HepG2 (cell line): Measurements from ENCODE around the gene IL1RAP. TPM values are rescaled to one million over a fixed set of nuclear protein-coding genes. Genes with fewer than 3 reads are reported as not detected.

Source experiments
- ATAC-seq: fragments of 200-7000 bp; cut with Tn5 transposase; 3 replicates; pipeline ENCODE4 v1.9.1; 2020; ENCODE audit warnings: mild to moderate bottlenecking, moderate library complexity
- BruUV-seq: library from RNA; stranded (reverse); fragments of 400-500 nt; replicated peaks from 2 replicates; lab custom pipeline; 2021; lab: Mats Ljungman, UMichigan
- CTCF ChIA-PET: fragments of 300-600 bp; formaldehyde crosslinking; extraction: SDS; loops from one replicate; lab custom pipeline; 2021; ENCODE audit warnings: low total read pairs, inconsistent platforms, low intra/inter-chr PET ratio; lab: Yijun Ruan, JAX
- POLR2A ChIA-PET: fragments of 350-600 bp; sonication (Branson Sonifier 250); formaldehyde crosslinking; loops from one replicate; lab custom pipeline; 2020; ENCODE audit warnings: antibody characterized with exemption, inconsistent platforms; lab: Yijun Ruan, JAX
- DNase-seq: peaks from one replicate; pipeline ENCODE4 v3.0.0-alpha.2; 2015; ENCODE audit warnings: low spot score
- FAIRE-seq: peaks from 3 replicates; lab custom pipeline; 2011; peaks lifted over from hg19 to GRCh38; lab: Jason Lieb, UNC
- H2AFZ ChIP-seq: one replicate; pipeline ENCODE4 v1.6.1; 2011; ENCODE audit warnings: low read length, inconsistent platforms
- H3K27ac ChIP-seq: fragments of 300-600 bp; 3 replicates; pipeline ENCODE4 v1.8.0; 2011; ENCODE audit warnings: mixed run types, mild to moderate bottlenecking, mixed read lengths, low read length, inconsistent platforms; ENCODE audit not compliant: insufficient read depth; ENCODE audit errors: extremely low read length
- H3K27me3 ChIP-seq, 2 experiments: fragments of 200-600 bp in 1 of 2; 2 replicates in 1 of 2; 3 replicates in 1 of 2; pipeline versions ENCODE4 v1.6.0 to v1.8.0; 2011; ENCODE audit warnings: low read length in 2 of 2, mild to moderate bottlenecking in 2 of 2, moderate library complexity in 2 of 2, inconsistent platforms in 1 of 2; ENCODE audit not compliant: insufficient read depth in 2 of 2, control insufficient read depth in 1 of 2
- H3K36me3 ChIP-seq, 2 experiments: fragments of 200-600 bp in 1 of 2; replicated peaks in 1 of 2; 2 replicates in 1 of 2; 3 replicates in 1 of 2; pipeline versions ENCODE4 v1.5.1 to v1.8.0; 2011; ENCODE audit warnings: low read length in 2 of 2, inconsistent platforms in 1 of 2; ENCODE audit not compliant: insufficient read depth in 2 of 2, control insufficient read depth in 1 of 2
- H3K4me1 ChIP-seq: 2 replicates; pipeline ENCODE4 v1.5.1; 2012; ENCODE audit warnings: low read length, inconsistent platforms; ENCODE audit not compliant: insufficient read depth
- H3K4me2 ChIP-seq: 2 replicates; pipeline ENCODE4 v1.6.0; 2011; ENCODE audit warnings: low read depth, low read length, inconsistent platforms
- H3K4me3 ChIP-seq, 3 experiments: fragments of 200-600 bp in 1 of 3; sonication (generic), shearing (Covaris generic) in 1 of 3; replicated peaks in 1 of 3; 2 replicates each; pipeline ENCODE4 v1.5.1; 2011 to 2016; ENCODE audit warnings: low read length in 3 of 3, inconsistent platforms in 2 of 3, low read depth in 2 of 3, mild to moderate bottlenecking in 2 of 3, control low read depth in 1 of 3, mixed read lengths in 1 of 3; ENCODE audit not compliant: insufficient read depth in 1 of 3
- H3K79me2 ChIP-seq: one replicate; pipeline ENCODE4 v1.6.1; 2011; ENCODE audit warnings: low read length, inconsistent platforms; ENCODE audit not compliant: insufficient read depth
- H3K9ac ChIP-seq: 2 replicates; pipeline ENCODE4 v1.6.0; 2011; ENCODE audit warnings: mild to moderate bottlenecking, low read depth, low read length, inconsistent platforms; ENCODE audit not compliant: insufficient read depth
- H3K9me3 ChIP-seq: 2 replicates; pipeline ENCODE4 v1.5.1; 2012; ENCODE audit warnings: mild to moderate bottlenecking, low read length
- H4K20me1 ChIP-seq: 2 replicates; pipeline ENCODE4 v1.6.0; 2011; ENCODE audit warnings: inconsistent platforms, mild to moderate bottlenecking, low read length, moderate library complexity; ENCODE audit not compliant: insufficient read depth
- DR1 ChIP-seq: sonication (generic); formaldehyde crosslinking; IDR thresholded peaks from 2 replicates; pipeline ENCODE4 v1.8.0; 2021; ENCODE audit warnings: mild to moderate bottlenecking, missing genetic modification reagents, inconsistent platforms
- EEA1 ChIP-seq: sonication (generic); formaldehyde crosslinking; IDR thresholded peaks from 2 replicates; pipeline ENCODE4 v1.5.1; 2020; ENCODE audit warnings: mild to moderate bottlenecking, missing genetic modification reagents, borderline replicate concordance
- ZNF180 ChIP-seq: sonication (generic); formaldehyde crosslinking; IDR thresholded peaks from 2 replicates; pipeline ENCODE4 v1.4.0; 2020; ENCODE audit warnings: low read depth, missing genetic modification reagents, borderline replicate concordance
- ZNF251 ChIP-seq: sonication (generic); formaldehyde crosslinking; IDR thresholded peaks from 2 replicates; pipeline ENCODE4 v1.9.0; 2021; ENCODE audit warnings: mild to moderate bottlenecking, missing genetic modification reagents
- ZNF614 ChIP-seq: IDR thresholded peaks from 2 replicates; pipeline ENCODE4 v1.6.1; 2018; ENCODE audit warnings: missing biosample characterization, missing genetic modification reagents, inconsistent platforms, borderline replicate concordance
- ZNF678 ChIP-seq: sonication (generic); formaldehyde crosslinking; IDR thresholded peaks from 2 replicates; pipeline ENCODE4 v1.4.0; 2020; ENCODE audit warnings: mild to moderate bottlenecking, missing genetic modification reagents
- ZNF816 ChIP-seq: sonication (generic); formaldehyde crosslinking; IDR thresholded peaks from 2 replicates; pipeline ENCODE4 v1.8.0; 2022; ENCODE audit warnings: missing genetic modification reagents, mild to moderate bottlenecking, borderline replicate concordance
- ZNF879 ChIP-seq: sonication (generic); formaldehyde crosslinking; IDR thresholded peaks from 2 replicates; pipeline ENCODE4 v1.8.1; 2023; ENCODE audit warnings: missing genetic modification reagents
- WGBS: methylation state at CpG from one replicate; pipeline ENCODE4 v1.1.6; 2017; ENCODE audit warnings: low lambda C conversion rate; 5-methylcytosine and 5-hydroxymethylcytosine counted together
- in situ Hi-C: cut with HindIII; loops from 2 replicates; pipeline ENCODE4 v1.10.0; 2017; ENCODE audit warnings: low pct_unique_long_range_greater_than_20kb; ENCODE audit not compliant: extremely low pct_ligation_motif_present
- intact Hi-C: fragments of 100-400 bp; cut with micrococcal nuclease; formaldehyde crosslinking; loops from one replicate; pipeline ENCODE4 v1.10.0; 2022; ENCODE audit not compliant: unreplicated experiment
- polyA plus RNA-seq, 8 experiments: library from polyadenylated mRNA; depleted of rRNA in 3 of 8; stranded (reverse) in 7 of 8; unstranded in 1 of 8; fragments of >200 nt; fragmentation: Illumina TruSeq in 4 of 8; extraction: Trizol in 4 of 8; gene quantifications; 2 replicates each; pipeline versions ENCODE4 v1.2.1 to v1.2.3, GENCODE V29; 2011 to 2016; ENCODE audit warnings: low read depth in 4 of 8, missing spikeins in 1 of 8, mixed read lengths in 1 of 8; ENCODE audit not compliant: insufficient read depth in 1 of 8
- total RNA-seq, 5 experiments: library from RNA; depleted of rRNA; stranded (reverse); fragments of >200 nt; fragmentation: Illumina TruSeq; extraction: Trizol; gene quantifications; 2 replicates each; pipeline ENCODE4 v1.2.3, GENCODE V29; 2016; ENCODE audit warnings: low read depth in 1 of 5
- TF ChIP-seq, protein P1 (sequence below): sonication (generic); formaldehyde crosslinking; IDR thresholded peaks from 2 replicates; pipeline ENCODE4 v1.8.0; 2022; ENCODE audit warnings: mild to moderate bottlenecking, missing genetic modification reagents, moderate library complexity
- TF ChIP-seq, protein P2 (sequence below): IDR thresholded peaks from 2 replicates; pipeline ENCODE4 v1.6.1; 2016; ENCODE audit warnings: missing genetic modification reagents, missing compliant biosample characterization
- TF ChIP-seq, protein P3 (sequence below): sonication (generic); formaldehyde crosslinking; IDR thresholded peaks from 2 replicates; pipeline ENCODE4 v1.4.0; 2020; ENCODE audit warnings: low read depth, missing genetic modification reagents
- TF ChIP-seq, protein P4 (sequence below): IDR thresholded peaks from 2 replicates; pipeline ENCODE4 v1.6.1; 2016; ENCODE audit warnings: low read depth

Gene IL1RAP
- total and polyA plus RNA-seq, 2 of the 13 experiments (the other 11 are each of a cell fraction or from before 2014, with no cell fraction given), result 18.3 to 54.9 TPM

DNA sequence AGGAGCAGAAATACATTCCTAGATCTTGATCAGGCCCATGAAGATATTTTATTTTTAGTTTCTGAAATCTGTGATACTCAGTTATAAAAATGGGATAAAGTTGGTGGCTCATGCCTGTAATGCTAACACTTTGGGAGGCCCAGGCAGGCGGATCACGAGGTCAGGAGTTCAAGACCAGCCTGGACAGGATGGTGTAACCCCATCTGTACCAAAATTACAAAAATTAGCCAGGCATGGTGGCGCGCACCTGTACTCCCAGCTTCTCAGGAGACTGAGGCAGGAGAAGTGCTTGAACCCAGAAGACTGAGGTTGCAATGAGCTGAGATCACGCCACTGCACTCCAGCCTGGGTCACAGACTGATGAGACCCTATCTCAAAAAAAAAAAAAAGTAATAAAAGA, 105.5 kb downstream of the IL1RAP start:
- TF ChIP-seq ZNF816 (CRISPR knock-in tag), result no peak
- TF ChIP-seq ZNF251 (CRISPR knock-in tag), result no peak
- TF ChIP-seq ZNF180 (CRISPR knock-in tag), result no peak
- TF ChIP-seq DR1 (CRISPR knock-in tag), result no peak
- TF ChIP-seq, protein P1, sequence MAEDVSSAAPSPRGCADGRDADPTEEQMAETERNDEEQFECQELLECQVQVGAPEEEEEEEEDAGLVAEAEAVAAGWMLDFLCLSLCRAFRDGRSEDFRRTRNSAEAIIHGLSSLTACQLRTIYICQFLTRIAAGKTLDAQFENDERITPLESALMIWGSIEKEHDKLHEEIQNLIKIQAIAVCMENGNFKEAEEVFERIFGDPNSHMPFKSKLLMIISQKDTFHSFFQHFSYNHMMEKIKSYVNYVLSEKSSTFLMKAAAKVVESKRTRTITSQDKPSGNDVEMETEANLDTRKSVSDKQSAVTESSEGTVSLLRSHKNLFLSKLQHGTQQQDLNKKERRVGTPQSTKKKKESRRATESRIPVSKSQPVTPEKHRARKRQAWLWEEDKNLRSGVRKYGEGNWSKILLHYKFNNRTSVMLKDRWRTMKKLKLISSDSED (CRISPR knock-in tag), result no peak
- H3K79me2 ChIP-seq, result no peaks in the 10 kb centered on the region
- no peak overlapping the region for H3K9ac ChIP-seq
- H3K4me2 ChIP-seq, result no peak overlapping the region
- FAIRE-seq (no peak), ATAC-seq (no peak), DNase-seq (no peak)
- peaks cover 3 to 22% of the 10 kb centered on the region in 2 experiments; a peak in 3 of 5 replicates for H3K36me3 ChIP-seq
- H2AFZ ChIP-seq, result no peak overlapping the region
- no peak overlapping the region for H3K4me3 ChIP-seq
- BruUV-seq, result no TSS peak
- 98% methylated on average over 5 of the region's 5 CpGs for WGBS
- H4K20me1 ChIP-seq, result no peaks in the 10 kb centered on the region
- in situ Hi-C loops (no loop called here), intact Hi-C loops (loop anchor here (5.0 kb wide), 1 partner anchor 52 kb away; no protein-coding TSS in a partner anchor)
- POLR2A ChIA-PET, result no interaction called here
- no peaks in the 10 kb centered on the region for H3K27me3 ChIP-seq
- CTCF ChIA-PET, result no interaction called here
- no peak overlapping the region for H3K27ac ChIP-seq
- no peaks in the 10 kb centered on the region for H3K9me3 ChIP-seq
- H3K4me1 ChIP-seq, result peaks cover 65% of the 10 kb centered on the region

DNA sequence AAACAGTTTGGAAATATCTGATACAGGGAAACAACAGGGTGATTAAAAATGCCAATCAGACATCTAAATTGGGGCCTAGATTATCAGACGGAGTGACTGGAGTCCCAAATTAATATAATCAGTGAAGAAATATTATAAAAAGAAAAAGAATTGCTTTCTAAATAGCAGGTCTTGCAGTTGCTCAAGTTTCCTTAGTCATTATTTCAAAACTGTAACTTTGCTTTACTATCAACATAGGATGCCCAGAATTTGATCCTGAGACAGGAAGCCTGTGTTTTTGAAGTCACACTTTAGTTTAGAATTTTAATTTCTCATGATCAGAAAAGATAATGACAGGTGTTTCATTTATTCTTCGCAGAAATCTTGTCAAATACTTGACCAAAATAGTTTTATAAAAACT, 105.9 kb downstream of the IL1RAP start:
- no peak for FAIRE-seq
- H3K36me3 ChIP-seq, result peaks cover 3 to 26% of the 10 kb centered on the region in 2 experiments; a peak in 3 of 5 replicates
- no peaks in the 10 kb centered on the region for H4K20me1 ChIP-seq
- no peak for DNase-seq
- ATAC-seq, result no peak
- no peak overlapping the region for H3K9ac ChIP-seq
- H3K27ac ChIP-seq, result no peak overlapping the region
- H3K9me3 ChIP-seq, result no peaks in the 10 kb centered on the region
- BruUV-seq, result no TSS peak
- in situ Hi-C loops (no loop called here), intact Hi-C loops (loop anchor here (5.0 kb wide), 1 partner anchor 52 kb away; no protein-coding TSS in a partner anchor)
- H2AFZ ChIP-seq, result no peak overlapping the region
- H3K79me2 ChIP-seq, result no peaks in the 10 kb centered on the region
- WGBS, result 95% methylated on average over 2 of the region's 2 CpGs
- H3K4me2 ChIP-seq, result no peak overlapping the region
- ChIA-PET POLR2A (no interaction called here), CTCF (no interaction called here)
- H3K27me3 ChIP-seq, result no peaks in the 10 kb centered on the region
- peaks cover 61% of the 10 kb centered on the region for H3K4me1 ChIP-seq
- H3K4me3 ChIP-seq, result no peak overlapping the region
- TF ChIP-seq ZNF614 (CRISPR knock-in tag) (no peak), ZNF678 (CRISPR knock-in tag) (no peak), EEA1 (CRISPR knock-in tag) (no peak), ZNF879 (no peak)
- TF ChIP-seq, protein P2, sequence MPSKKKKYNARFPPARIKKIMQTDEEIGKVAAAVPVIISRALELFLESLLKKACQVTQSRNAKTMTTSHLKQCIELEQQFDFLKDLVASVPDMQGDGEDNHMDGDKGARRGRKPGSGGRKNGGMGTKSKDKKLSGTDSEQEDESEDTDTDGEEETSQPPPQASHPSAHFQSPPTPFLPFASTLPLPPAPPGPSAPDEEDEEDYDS (CRISPR knock-in tag), result no peak
- TF ChIP-seq, protein P3, sequence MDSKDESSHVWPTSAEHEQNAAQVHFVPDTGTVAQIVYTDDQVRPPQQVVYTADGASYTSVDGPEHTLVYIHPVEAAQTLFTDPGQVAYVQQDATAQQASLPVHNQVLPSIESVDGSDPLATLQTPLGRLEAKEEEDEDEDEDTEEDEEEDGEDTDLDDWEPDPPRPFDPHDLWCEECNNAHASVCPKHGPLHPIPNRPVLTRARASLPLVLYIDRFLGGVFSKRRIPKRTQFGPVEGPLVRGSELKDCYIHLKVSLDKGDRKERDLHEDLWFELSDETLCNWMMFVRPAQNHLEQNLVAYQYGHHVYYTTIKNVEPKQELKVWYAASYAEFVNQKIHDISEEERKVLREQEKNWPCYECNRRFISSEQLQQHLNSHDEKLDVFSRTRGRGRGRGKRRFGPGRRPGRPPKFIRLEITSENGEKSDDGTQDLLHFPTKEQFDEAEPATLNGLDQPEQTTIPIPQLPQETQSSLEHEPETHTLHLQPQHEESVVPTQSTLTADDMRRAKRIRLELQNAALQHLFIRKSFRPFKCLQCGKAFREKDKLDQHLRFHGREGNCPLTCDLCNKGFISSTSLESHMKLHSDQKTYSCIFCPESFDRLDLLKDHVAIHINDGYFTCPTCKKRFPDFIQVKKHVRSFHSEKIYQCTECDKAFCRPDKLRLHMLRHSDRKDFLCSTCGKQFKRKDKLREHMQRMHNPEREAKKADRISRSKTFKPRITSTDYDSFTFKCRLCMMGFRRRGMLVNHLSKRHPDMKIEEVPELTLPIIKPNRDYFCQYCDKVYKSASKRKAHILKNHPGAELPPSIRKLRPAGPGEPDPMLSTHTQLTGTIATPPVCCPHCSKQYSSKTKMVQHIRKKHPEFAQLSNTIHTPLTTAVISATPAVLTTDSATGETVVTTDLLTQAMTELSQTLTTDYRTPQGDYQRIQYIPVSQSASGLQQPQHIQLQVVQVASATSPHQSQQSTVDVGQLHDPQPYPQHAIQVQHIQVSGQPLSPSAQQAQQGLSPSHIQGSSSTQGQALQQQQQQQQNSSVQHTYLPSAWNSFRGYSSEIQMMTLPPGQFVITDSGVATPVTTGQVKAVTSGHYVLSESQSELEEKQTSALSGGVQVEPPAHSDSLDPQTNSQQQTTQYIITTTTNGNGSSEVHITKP (CRISPR knock-in tag), result no peak
- TF ChIP-seq, protein P4, sequence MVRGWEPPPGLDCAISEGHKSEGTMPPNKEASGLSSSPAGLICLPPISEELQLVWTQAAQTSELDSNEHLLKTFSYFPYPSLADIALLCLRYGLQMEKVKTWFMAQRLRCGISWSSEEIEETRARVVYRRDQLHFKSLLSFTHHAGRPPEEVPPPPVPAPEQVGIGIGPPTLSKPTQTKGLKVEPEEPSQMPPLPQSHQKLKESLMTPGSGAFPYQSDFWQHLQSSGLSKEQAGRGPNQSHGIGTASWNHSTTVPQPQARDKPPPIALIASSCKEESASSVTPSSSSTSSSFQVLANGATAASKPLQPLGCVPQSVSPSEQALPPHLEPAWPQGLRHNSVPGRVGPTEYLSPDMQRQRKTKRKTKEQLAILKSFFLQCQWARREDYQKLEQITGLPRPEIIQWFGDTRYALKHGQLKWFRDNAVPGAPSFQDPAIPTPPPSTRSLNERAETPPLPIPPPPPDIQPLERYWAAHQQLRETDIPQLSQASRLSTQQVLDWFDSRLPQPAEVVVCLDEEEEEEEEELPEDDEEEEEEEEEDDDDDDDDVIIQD (CRISPR knock-in tag), result no peak
